A549 (cell line): ENCODE measurements around the gene XAB2. TPM values are rescaled to one million over a fixed set of nuclear protein-coding genes. Genes with fewer than 3 reads are reported as not detected.
"Not testable (repeated sequence)": the region's sequence is repeated elsewhere in the genome, so short reads cannot be mapped to it uniquely, and the experiment has no call there.

Experiments
- ATAC-seq, 2 experiments: fragments of 200-7000 bp in 1 of 2; fragments of >200 bp in 1 of 2; cut with Nextera tagmentation in 1 of 2; cut with Tn5 transposase in 1 of 2; 3 replicates each; pipeline versions ENCODE4 v1.8.0 to v1.9.1; 2018 to 2020; ENCODE audit warnings: mild to moderate bottlenecking in 1 of 2, moderate library complexity in 1 of 2
- CTCF ChIA-PET: fragments of 300-600 bp; sonication (Branson Sonifier 250); formaldehyde crosslinking; extraction: SDS; loops from one replicate; lab custom pipeline; 2021; ENCODE audit warnings: antibody characterized with exemption, inconsistent platforms; lab: Yijun Ruan, JAX
- POLR2A ChIA-PET: fragments of 350-600 bp; formaldehyde crosslinking; extraction: SDS; loops from one replicate; lab custom pipeline; 2021; ENCODE audit warnings: antibody characterized with exemption, inconsistent platforms; lab: Yijun Ruan, JAX
- DNase-seq, 2 experiments: peaks; one replicate each; pipeline versions ENCODE4 v3.0.0 to v3.0.0-alpha.2; 2011 to 2016; ENCODE audit warnings: low read depth in 1 of 2, low spot score in 1 of 2
- FAIRE-seq: peaks from 2 replicates; lab custom pipeline; 2011; peaks lifted over from hg19 to GRCh38; lab: Jason Lieb, UNC
- H3K27ac ChIP-seq, 2 experiments: fragments of >200 bp; sonication (Bioruptor Twin); formaldehyde crosslinking; 3 replicates each; pipeline ENCODE4 v1.5.1; 2016 to 2017
- H3K4me1 ChIP-seq: fragments of >200 bp; sonication (Bioruptor Twin); formaldehyde crosslinking; 3 replicates; pipeline ENCODE4 v1.6.1; 2016
- H3K4me2 ChIP-seq: fragments of >200 bp; sonication (Bioruptor Twin); formaldehyde crosslinking; 3 replicates; pipeline ENCODE4 v1.6.1; 2016
- H3K4me3 ChIP-seq: fragments of >200 bp; sonication (Bioruptor Twin); formaldehyde crosslinking; 3 replicates; pipeline ENCODE4 v1.5.1; 2016
- H3K9me3 ChIP-seq: fragments of >200 bp; sonication (Bioruptor Twin); formaldehyde crosslinking; 3 replicates; pipeline ENCODE4 v1.6.1; 2016
- BHLHE40 ChIP-seq: IDR thresholded peaks from 2 replicates; pipeline ENCODE4 v1.6.1; 2012; ENCODE audit warnings: low read depth, low read length, inconsistent platforms
- CEBPB ChIP-seq, 2 experiments: fragments of >200 bp in 1 of 2; sonication (Bioruptor Twin) in 1 of 2; formaldehyde crosslinking in 1 of 2; IDR thresholded peaks; 2 replicates each; pipeline ENCODE4 v1.6.1; 2012 to 2016
- CTCF ChIP-seq: fragments of >200 bp; sonication (Bioruptor Twin); formaldehyde crosslinking; IDR thresholded peaks from 3 replicates; pipeline ENCODE4 v1.5.1; 2016
- E2F6 ChIP-seq: IDR thresholded peaks from 2 replicates; pipeline ENCODE4 v1.6.1; 2012; ENCODE audit warnings: low read depth, borderline replicate concordance
- EHF ChIP-seq: fragments of 250-450 bp; sonication (Bioruptor Pico); IDR thresholded peaks from 2 replicates; pipeline ENCODE4 v1.5.0; 2020; ENCODE audit warnings: mild to moderate bottlenecking
- EHMT2 ChIP-seq: fragments of 200-600 bp; sonication (generic); IDR thresholded peaks from 2 replicates; pipeline ENCODE4 v1.6.1; 2016; ENCODE audit warnings: antibody characterized with exemption, low read depth, mild to moderate bottlenecking, moderate library complexity
- FOSL2 ChIP-seq, 2 experiments: fragments of 450-650 bp in 1 of 2; fragments of >200 bp in 1 of 2; sonication (Bioruptor Twin) in 1 of 2; formaldehyde crosslinking; IDR thresholded peaks; 2 replicates each; pipeline versions ENCODE4 v1.5.0 to v1.6.1; 2016 to 2020; ENCODE audit warnings: mild to moderate bottlenecking in 1 of 2, moderate library complexity in 1 of 2
- FOXS1 ChIP-seq: fragments of 250-450 bp; sonication (Bioruptor Pico); IDR thresholded peaks from 2 replicates; pipeline ENCODE4 v1.5.0; 2020; ENCODE audit warnings: mild to moderate bottlenecking, moderate library complexity
- GATA3 ChIP-seq: IDR thresholded peaks from 2 replicates; pipeline ENCODE4 v1.6.1; 2012; ENCODE audit warnings: borderline replicate concordance
- HMGXB4 ChIP-seq: fragments of 250-450 bp; sonication (Bioruptor Pico); IDR thresholded peaks from 2 replicates; pipeline ENCODE4 v1.5.0; 2021; ENCODE audit warnings: mild to moderate bottlenecking, moderate library complexity, borderline replicate concordance
- HOXA7 ChIP-seq: fragments of 250-450 bp; sonication (Bioruptor Pico); IDR thresholded peaks from 2 replicates; pipeline ENCODE4 v1.5.0; 2020; ENCODE audit warnings: mild to moderate bottlenecking, moderate library complexity
- HOXB13 ChIP-seq: fragments of 250-450 bp; sonication (Bioruptor Pico); IDR thresholded peaks from 2 replicates; pipeline ENCODE4 v1.5.0; 2020; ENCODE audit warnings: low read depth, mild to moderate bottlenecking, moderate library complexity
- HOXB5 ChIP-seq: fragments of 250-450 bp; sonication (Bioruptor Pico); IDR thresholded peaks from 2 replicates; pipeline ENCODE4 v1.5.0; 2020; ENCODE audit warnings: mild to moderate bottlenecking, moderate library complexity
- KDM5A ChIP-seq: fragments of 200-600 bp; sonication (generic); IDR thresholded peaks from 2 replicates; pipeline ENCODE4 v1.6.1; 2016; ENCODE audit warnings: antibody characterized with exemption, mild to moderate bottlenecking
- MYC ChIP-seq: IDR thresholded peaks from 2 replicates; pipeline ENCODE4 v1.6.1; 2012; ENCODE audit warnings: mild to moderate bottlenecking, inconsistent platforms, low read length, improper control_type of control experiment, borderline replicate concordance
- NFE2L2 ChIP-seq: fragments of 150-350 bp; conservative IDR thresholded peaks from 2 replicates; pipeline ENCODE4 v1.6.1; 2014; ENCODE audit warnings: low read length
- NPAS2 ChIP-seq: fragments of 250-450 bp; sonication (Bioruptor Pico); IDR thresholded peaks from 2 replicates; pipeline ENCODE4 v1.8.0; 2022; ENCODE audit warnings: mild to moderate bottlenecking, moderate library complexity, borderline replicate concordance
- PHF8 ChIP-seq: fragments of 200-600 bp; sonication (generic); IDR thresholded peaks from 2 replicates; pipeline ENCODE4 v1.6.1; 2016; ENCODE audit warnings: low read depth, mild to moderate bottlenecking, antibody characterized with exemption, moderate library complexity, borderline replicate concordance
- POLR2AphosphoS2 ChIP-seq: conservative IDR thresholded peaks from 2 replicates; pipeline ENCODE4 v1.6.1; 2012; ENCODE audit warnings: low read length, improper control_type of control experiment, inconsistent platforms
- RAD21 ChIP-seq, 2 experiments: fragments of >200 bp in 1 of 2; sonication (Bioruptor Twin) in 1 of 2; formaldehyde crosslinking in 1 of 2; IDR thresholded peaks in 1 of 2; conservative IDR thresholded peaks in 1 of 2; 2 replicates in 1 of 2; 3 replicates in 1 of 2; pipeline ENCODE4 v1.6.1; 2012 to 2018; ENCODE audit warnings: inconsistent platforms in 1 of 2
- RFX5 ChIP-seq: fragments of 450-650 bp; IDR thresholded peaks from 2 replicates; pipeline ENCODE4 v1.7.1; 2014; ENCODE audit warnings: antibody characterized with exemption, mild to moderate bottlenecking, moderate library complexity
- SMC3 ChIP-seq: fragments of >200 bp; sonication (Bioruptor Twin); formaldehyde crosslinking; IDR thresholded peaks from 3 replicates; pipeline ENCODE4 v1.6.1; 2018; ENCODE audit warnings: inconsistent platforms
- SREBF2 ChIP-seq: fragments of 450-650 bp; IDR thresholded peaks from 2 replicates; pipeline ENCODE4 v1.6.1; 2014; ENCODE audit warnings: mild to moderate bottlenecking, moderate library complexity
- USF2 ChIP-seq: fragments of 450-650 bp; IDR thresholded peaks from 2 replicates; pipeline ENCODE4 v1.6.1; 2014; ENCODE audit warnings: antibody characterized with exemption
- ZNF302 ChIP-seq: fragments of 250-450 bp; sonication (Bioruptor Pico); IDR thresholded peaks from 2 replicates; pipeline ENCODE4 v1.9.0; 2021; ENCODE audit warnings: inconsistent platforms, mild to moderate bottlenecking, moderate library complexity
- WGBS: methylation state at CpG from one replicate; pipeline ENCODE4 v1.1.6; 2017; ENCODE audit errors: missing lambda C conversion rate; 5-methylcytosine and 5-hydroxymethylcytosine counted together
- polyA plus RNA-seq, 4 experiments: library from polyadenylated mRNA; depleted of rRNA in 3 of 4; stranded (reverse); fragments of >200 nt; fragmentation: RNase III in 1 of 4; extraction: RNeasy Plus Mini Kit Qiagen cat#74134 plus additional on column Dnase treatment in 1 of 4; gene quantifications; 2 replicates in 3 of 4; 3 replicates in 1 of 4; pipeline ENCODE4 v1.2.3, GENCODE V29; 2011 to 2017

The XAB2 gene
- polyA plus RNA-seq, 2 of the 4 experiments (the other 2 are of a cell fraction), result 15.0 to 21.2 TPM

- FAIRE-seq (no peak), DNase-seq (no peak), ATAC-seq (no peak)
- no peak for TF ChIP-seq USF2
- TF ChIP-seq HOXB13 (CRISPR knock-in tag), result no peak
- no peak for TF ChIP-seq POLR2AphosphoS2
- TF ChIP-seq NPAS2 (CRISPR knock-in tag), result no peak
- no peak for TF ChIP-seq KDM5A
- no peak for TF ChIP-seq FOXS1 (CRISPR knock-in tag)
- no peak for TF ChIP-seq E2F6
- no peak for TF ChIP-seq SREBF2
- TF ChIP-seq ZNF302 (CRISPR knock-in tag), result no peak
- no peak for TF ChIP-seq GATA3
- TF ChIP-seq CEBPB (IDR thresholded peaks at IDR 0.05), result no peak
- no peak overlapping the region for H3K27ac ChIP-seq
- no peaks in the 10 kb centered on the region for H3K9me3 ChIP-seq
- WGBS, result 48% methylated on average over 6 of the region's 6 CpGs
- ChIA-PET POLR2A (no interaction called here), CTCF (interaction anchor here (1.3 to 3.7 kb wide), 3 partner anchors 11 to 102 kb away, joined by 3 to 20 read pairs (median 4); partner anchors contain the start of gene TRAPPC5)
- H3K4me1 ChIP-seq, result no peaks in the 10 kb centered on the region
- no peak overlapping the region for H3K4me3 ChIP-seq
- no peak overlapping the region for H3K4me2 ChIP-seq
These were observed 50.2 kb downstream of the XAB2 start for GRCh38 chr19:7579182-7579581.

GRCh38 chr19:7578127-7578526 lies 51.2 kb downstream of the XAB2 start:
- ChIA-PET POLR2A (no interaction called here), CTCF (interaction anchor here (1.3 to 3.7 kb wide), 2 partner anchors 10 to 103 kb away, joined by 3 to 20 read pairs; partner anchors contain the start of gene TRAPPC5)
- DNase-seq (no peak), ATAC-seq (no peak), FAIRE-seq (no peak)
- H3K27ac ChIP-seq, result no peak overlapping the region
- H3K4me2 ChIP-seq, result no peak overlapping the region
- no peaks in the 10 kb centered on the region for H3K4me1 ChIP-seq
- no peak for TF ChIP-seq POLR2AphosphoS2
- TF ChIP-seq EHF (CRISPR knock-in tag), result no peak
- TF ChIP-seq BHLHE40, result no peak
- TF ChIP-seq HOXB5 (CRISPR knock-in tag), result no peak
- TF ChIP-seq HMGXB4, result no peak
- TF ChIP-seq CTCF, result no peak
- TF ChIP-seq RFX5, result no peak
- TF ChIP-seq SMC3, result no peak
- TF ChIP-seq RAD21 (conservative IDR thresholded peaks at IDR 0.05 in 1 of 2, IDR thresholded peaks at IDR 0.05 in 1 of 2), result no peak
- no peak for TF ChIP-seq NFE2L2
- TF ChIP-seq PHF8, result no peak
- TF ChIP-seq HOXA7 (CRISPR knock-in tag), result no peak
- no peak for TF ChIP-seq EHMT2
- no peak for TF ChIP-seq NPAS2 (CRISPR knock-in tag)
- no peak for TF ChIP-seq FOSL2 (IDR thresholded peaks at IDR 0.05)
- TF ChIP-seq FOSL2 (CRISPR knock-in tag; IDR thresholded peaks at IDR 0.05), result no peak
- TF ChIP-seq MYC, result no peak
- H3K4me3 ChIP-seq, result no peak overlapping the region
- 27% methylated on average over 6 of the region's 6 CpGs for WGBS
- H3K9me3 ChIP-seq, result no peaks in the 10 kb centered on the region

GRCh38 chr19:7577422-7577821 lies 51.9 kb downstream of the XAB2 start:
- POLR2A ChIA-PET, H3K4me3 ChIP-seq, H3K9me3 ChIP-seq, H3K4me2 ChIP-seq, ATAC-seq, DNase-seq, H3K4me1 ChIP-seq, H3K27ac ChIP-seq, FAIRE-seq: not testable (repeated sequence)
- WGBS, result 81% methylated on average over 1 of the region's 1 CpG
- CTCF ChIA-PET, result interaction anchor here (3.7 kb wide), 1 partner anchor 9 kb away, joined by 20 read pairs; no protein-coding TSS in a partner anchor
